ENCODE measurements around the gene KCNIP1. TPM values are rescaled to one million over a fixed set of nuclear protein-coding genes. Genes with fewer than 3 reads are reported as not detected.
A peak's percentile ranks its signal among the peaks of the same experiment; 100 is the strongest.

KCNIP1 gene
- polyA plus RNA-seq, 1 donor (not counting 4 experiments of a cell fraction or from before 2014, with no cell fraction given): not detected

- H3K9ac ChIP-seq (ENCODE audit: control insufficient read depth, extremely low read depth, insufficient read depth, low read length): peak overlapping the region; percentile 35
- peak; percentile 96 for FAIRE-seq
Measured at GRCh38 chr5:170597109-170597751, 93.4 kb downstream of the KCNIP1 start.

GRCh38 chr5:170597872-170598271 is 94.1 kb downstream of the KCNIP1 start:
- Histone ChIP-seq H3K9me1 (ENCODE audit: control insufficient read depth, extremely low read depth, insufficient read depth, low read length) (no peaks in the 10 kb centered on the region), H4K20me1 (ENCODE audit: control insufficient read depth, extremely low read depth, insufficient read depth, low read length) (no peaks in the 10 kb centered on the region), H3K4me3 (ENCODE audit: control insufficient read depth in 2 of 3, extremely low read depth in 1 of 3, insufficient read depth in 2 of 3, low read depth in 1 of 3, low read length in 3 of 3) (peak overlapping the region in 2 of 3 experiments; percentile 21 to 30), H2AFZ (ENCODE audit: control insufficient read depth, low read length) (no peak overlapping the region), H3K27ac (ENCODE audit: control insufficient read depth, insufficient read depth, low read length) (peak overlapping the region; percentile 11), H3K9ac (ENCODE audit: control insufficient read depth, extremely low read depth, insufficient read depth, low read length) (peak overlapping the region; percentile 56), H3K9me3 (ENCODE audit: control insufficient read depth, low read depth, low read length) (no peaks in the 10 kb centered on the region), H3K27me3 (ENCODE audit: control insufficient read depth, extremely low read depth, insufficient read depth, low read length) (peaks cover 21% of the 10 kb centered on the region), H3K36me3 (ENCODE audit: control insufficient read depth in 2 of 2, extremely low read depth in 1 of 2, insufficient read depth in 2 of 2, low read length in 2 of 2) (no peaks in the 10 kb centered on the region), H3K79me2 (ENCODE audit: control insufficient read depth, insufficient read depth, low read length) (no peaks in the 10 kb centered on the region), H3K4me2 (ENCODE audit: control insufficient read depth, extremely low read depth, insufficient read depth, low read depth, low read length) (peak overlapping the region; percentile 77), H3K4me1 (ENCODE audit: control insufficient read depth, extremely low read depth, insufficient read depth, low read length) (peaks cover 13% of the 10 kb centered on the region)
- DNase-seq (ENCODE audit: low read depth, low spot score) (no peak), FAIRE-seq (no peak)
- dilution Hi-C loops (cut with MboI; ENCODE audit: extremely low pct_ligation_motif_present, low sequenced_read_pairs): no loop called here
- no peak for TF ChIP-seq EZH2 (IDR thresholded peaks at IDR 0.05; ENCODE audit: low read length)
- TF ChIP-seq, protein P1, sequence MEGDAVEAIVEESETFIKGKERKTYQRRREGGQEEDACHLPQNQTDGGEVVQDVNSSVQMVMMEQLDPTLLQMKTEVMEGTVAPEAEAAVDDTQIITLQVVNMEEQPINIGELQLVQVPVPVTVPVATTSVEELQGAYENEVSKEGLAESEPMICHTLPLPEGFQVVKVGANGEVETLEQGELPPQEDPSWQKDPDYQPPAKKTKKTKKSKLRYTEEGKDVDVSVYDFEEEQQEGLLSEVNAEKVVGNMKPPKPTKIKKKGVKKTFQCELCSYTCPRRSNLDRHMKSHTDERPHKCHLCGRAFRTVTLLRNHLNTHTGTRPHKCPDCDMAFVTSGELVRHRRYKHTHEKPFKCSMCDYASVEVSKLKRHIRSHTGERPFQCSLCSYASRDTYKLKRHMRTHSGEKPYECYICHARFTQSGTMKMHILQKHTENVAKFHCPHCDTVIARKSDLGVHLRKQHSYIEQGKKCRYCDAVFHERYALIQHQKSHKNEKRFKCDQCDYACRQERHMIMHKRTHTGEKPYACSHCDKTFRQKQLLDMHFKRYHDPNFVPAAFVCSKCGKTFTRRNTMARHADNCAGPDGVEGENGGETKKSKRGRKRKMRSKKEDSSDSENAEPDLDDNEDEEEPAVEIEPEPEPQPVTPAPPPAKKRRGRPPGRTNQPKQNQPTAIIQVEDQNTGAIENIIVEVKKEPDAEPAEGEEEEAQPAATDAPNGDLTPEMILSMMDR (optimal IDR thresholded peaks at IDR 0.05 in 1 of 3, IDR thresholded peaks at IDR 0.05 in 1 of 3, conservative IDR thresholded peaks at IDR 0.05 in 1 of 3; ENCODE audit: extremely low read depth in 1 of 3, insufficient read depth in 2 of 3, low read length in 3 of 3): no peak

More at GRCh38 chr5:170597109-170597751, 93.4 kb downstream of the KCNIP1 start:
- Histone ChIP-seq H3K79me2 (ENCODE audit: control insufficient read depth, insufficient read depth, low read length) (no peaks in the 10 kb centered on the region), H3K4me3 (ENCODE audit: control insufficient read depth in 2 of 3, extremely low read depth in 1 of 3, insufficient read depth in 2 of 3, low read depth in 1 of 3, low read length in 3 of 3) (peak overlapping the region in 1 of 3 experiments; percentile 21), H2AFZ (ENCODE audit: control insufficient read depth, low read length) (no peak overlapping the region), H4K20me1 (ENCODE audit: control insufficient read depth, extremely low read depth, insufficient read depth, low read length) (no peaks in the 10 kb centered on the region), H3K4me1 (ENCODE audit: control insufficient read depth, extremely low read depth, insufficient read depth, low read length) (peaks cover 13% of the 10 kb centered on the region), H3K27me3 (ENCODE audit: control insufficient read depth, extremely low read depth, insufficient read depth, low read length) (peaks cover 21% of the 10 kb centered on the region), H3K9me1 (ENCODE audit: control insufficient read depth, extremely low read depth, insufficient read depth, low read length) (no peaks in the 10 kb centered on the region), H3K36me3 (ENCODE audit: control insufficient read depth in 2 of 2, extremely low read depth in 1 of 2, insufficient read depth in 2 of 2, low read length in 2 of 2) (no peaks in the 10 kb centered on the region), H3K27ac (ENCODE audit: control insufficient read depth, insufficient read depth, low read length) (peak overlapping the region; percentile 27), H3K4me2 (ENCODE audit: control insufficient read depth, extremely low read depth, insufficient read depth, low read depth, low read length) (peak overlapping the region; percentile 77), H3K9me3 (ENCODE audit: control insufficient read depth, low read depth, low read length) (no peaks in the 10 kb centered on the region)
- DNase-seq (ENCODE audit: low read depth, low spot score): peak; percentile 74
- TF ChIP-seq, protein P1 (optimal IDR thresholded peaks at IDR 0.05 in 1 of 3, IDR thresholded peaks at IDR 0.05 in 1 of 3, conservative IDR thresholded peaks at IDR 0.05 in 1 of 3; ENCODE audit: extremely low read depth in 1 of 3, insufficient read depth in 2 of 3, low read length in 3 of 3): no peak
- no peak for TF ChIP-seq EZH2 (IDR thresholded peaks at IDR 0.05; ENCODE audit: low read length)
- dilution Hi-C loops (cut with MboI; ENCODE audit: extremely low pct_ligation_motif_present, low sequenced_read_pairs): no loop called here

All from keratinocyte (primary cell).